8988T (cell line): ENCODE results near the gene AMBRA1.
A peak's percentile ranks its signal among the peaks of the same experiment; 100 is the strongest.
"Not testable (repeated sequence)": the region's sequence is repeated elsewhere in the genome, so short reads cannot be mapped to it uniquely, and the experiment has no call there.

ENCODE experiments used
- DNase-seq: peaks from one replicate; pipeline ENCODE4 v3.0.0; 2011

The AMBRA1 gene

DNA sequence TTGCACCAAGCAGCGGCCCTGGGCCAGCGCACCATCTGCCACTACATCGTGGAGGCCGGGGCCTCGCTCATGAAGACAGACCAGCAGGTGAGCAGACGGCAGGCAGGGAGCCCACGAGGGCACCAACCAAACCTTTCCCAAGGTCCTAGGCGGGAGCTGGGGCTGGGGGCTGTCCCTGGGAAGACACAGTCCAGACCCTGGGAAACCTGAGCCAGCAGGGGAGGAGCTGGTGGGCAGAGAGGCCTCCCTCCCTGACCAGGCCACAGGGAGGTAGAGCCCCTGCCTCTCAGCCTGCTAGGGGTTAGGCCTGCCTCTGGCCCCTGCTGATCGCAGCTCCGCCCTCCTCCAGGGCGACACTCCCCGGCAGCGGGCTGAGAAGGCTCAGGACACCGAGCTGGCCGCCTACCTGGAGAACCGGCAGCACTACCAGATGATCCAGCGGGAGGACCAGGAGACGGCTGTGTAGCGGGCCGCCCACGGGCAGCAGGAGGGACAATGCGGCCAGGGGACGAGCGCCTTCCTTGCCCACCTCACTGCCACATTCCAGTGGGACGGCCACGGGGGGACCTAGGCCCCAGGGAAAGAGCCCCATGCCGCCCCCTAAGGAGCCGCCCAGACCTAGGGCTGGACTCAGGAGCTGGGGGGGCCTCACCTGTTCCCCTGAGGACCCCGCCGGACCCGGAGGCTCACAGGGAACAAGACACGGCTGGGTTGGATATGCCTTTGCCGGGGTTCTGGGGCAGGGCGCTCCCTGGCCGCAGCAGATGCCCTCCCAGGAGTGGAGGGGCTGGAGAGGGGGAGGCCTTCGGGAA lies 214.1 kb downstream of the AMBRA1 start:
- not testable (repeated sequence) for DNase-seq

DNA sequence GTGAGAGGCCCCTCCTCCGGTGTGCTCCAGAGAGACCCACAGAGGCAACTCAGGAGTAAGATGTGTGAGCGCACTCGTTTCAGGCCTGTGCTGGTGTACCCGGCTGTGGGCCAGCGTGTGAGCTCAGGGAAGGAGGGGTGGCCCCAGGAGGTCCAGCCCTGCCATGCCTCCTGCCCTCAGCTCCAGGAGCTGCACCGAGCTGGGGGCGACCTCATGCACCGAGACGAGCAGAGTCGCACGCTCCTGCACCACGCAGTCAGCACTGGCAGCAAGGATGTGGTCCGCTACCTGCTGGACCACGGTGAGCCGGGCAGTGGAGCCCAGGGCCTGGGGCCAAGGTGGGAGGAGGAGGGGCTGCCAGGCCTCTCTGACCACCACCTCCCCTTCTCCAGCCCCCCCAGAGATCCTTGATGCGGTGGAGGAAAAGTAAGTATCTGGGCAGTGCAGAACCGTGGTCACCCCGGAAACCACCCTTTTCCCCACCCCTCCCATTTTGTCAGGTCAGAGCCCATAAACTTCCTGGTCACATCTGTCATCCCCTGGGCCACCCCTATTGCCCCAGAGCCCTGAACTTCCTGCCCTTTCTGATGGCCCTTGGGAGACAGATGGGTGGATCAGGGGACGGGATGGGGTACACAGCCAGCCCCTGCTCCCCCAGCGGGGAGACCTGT lies 214.9 kb downstream of the AMBRA1 start:
- DNase-seq = no peak

DNA sequence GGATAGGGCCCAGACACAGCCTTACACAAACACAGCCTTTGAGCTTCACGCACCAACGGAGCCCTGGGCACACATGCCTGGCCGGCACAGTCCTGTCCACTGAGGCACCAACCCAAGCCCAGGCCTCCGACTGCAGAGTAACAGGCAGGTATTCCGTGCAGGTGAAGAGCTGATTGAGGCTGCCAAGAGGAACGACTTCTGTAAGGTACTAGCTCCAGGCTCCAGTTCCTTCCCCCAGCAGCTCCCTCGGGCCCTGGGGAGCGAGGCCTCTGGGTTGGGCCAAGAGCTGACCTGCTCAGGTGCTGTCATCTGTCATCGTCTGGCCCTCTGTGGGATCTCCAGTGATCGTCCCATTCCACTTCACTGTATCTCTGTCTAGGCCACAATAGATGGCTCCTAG lies 215.5 kb downstream of the AMBRA1 start:
- no peak for DNase-seq

DNA sequence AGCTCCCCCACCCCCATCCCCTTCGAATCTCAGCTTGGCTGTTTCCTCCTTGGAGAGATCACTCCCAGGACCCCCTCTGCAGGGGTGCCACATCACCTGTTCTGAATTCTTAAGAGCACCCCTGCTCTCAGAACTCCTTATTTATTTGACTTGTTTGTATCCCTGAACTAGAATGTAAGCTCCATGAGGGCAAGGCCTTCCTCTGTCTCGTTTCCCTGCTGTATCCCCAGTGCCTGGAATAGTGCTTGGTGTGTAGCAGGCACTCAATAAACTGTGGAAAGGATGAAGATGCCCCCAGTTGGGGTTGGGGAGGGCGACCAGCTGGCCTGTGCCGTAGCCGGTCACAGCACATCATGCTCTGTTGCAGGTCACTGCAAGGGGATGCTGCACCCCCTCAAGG lies 216.0 kb downstream of the AMBRA1 start:
- no peak for DNase-seq

DNA sequence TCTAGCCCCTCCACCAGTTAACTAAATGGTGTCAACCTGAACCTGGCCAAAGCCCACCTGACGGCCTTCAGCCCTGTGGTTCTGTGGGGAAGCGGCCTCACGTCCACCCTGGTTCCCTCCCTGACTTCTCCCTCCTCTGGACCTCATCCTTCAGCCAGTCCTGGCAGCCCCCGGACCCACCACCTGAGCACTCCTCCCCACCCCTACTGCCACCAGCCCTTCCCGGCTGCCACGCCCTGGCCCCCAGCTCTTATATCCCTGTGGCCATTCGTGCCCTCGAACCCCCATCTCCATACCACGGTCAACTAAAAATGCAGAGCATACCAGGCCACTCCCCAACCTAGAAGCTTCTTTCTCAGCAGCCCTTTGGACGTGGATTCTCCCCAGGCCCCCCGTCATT lies 216.5 kb downstream of the AMBRA1 start:
- DNase-seq = no peak

DNA sequence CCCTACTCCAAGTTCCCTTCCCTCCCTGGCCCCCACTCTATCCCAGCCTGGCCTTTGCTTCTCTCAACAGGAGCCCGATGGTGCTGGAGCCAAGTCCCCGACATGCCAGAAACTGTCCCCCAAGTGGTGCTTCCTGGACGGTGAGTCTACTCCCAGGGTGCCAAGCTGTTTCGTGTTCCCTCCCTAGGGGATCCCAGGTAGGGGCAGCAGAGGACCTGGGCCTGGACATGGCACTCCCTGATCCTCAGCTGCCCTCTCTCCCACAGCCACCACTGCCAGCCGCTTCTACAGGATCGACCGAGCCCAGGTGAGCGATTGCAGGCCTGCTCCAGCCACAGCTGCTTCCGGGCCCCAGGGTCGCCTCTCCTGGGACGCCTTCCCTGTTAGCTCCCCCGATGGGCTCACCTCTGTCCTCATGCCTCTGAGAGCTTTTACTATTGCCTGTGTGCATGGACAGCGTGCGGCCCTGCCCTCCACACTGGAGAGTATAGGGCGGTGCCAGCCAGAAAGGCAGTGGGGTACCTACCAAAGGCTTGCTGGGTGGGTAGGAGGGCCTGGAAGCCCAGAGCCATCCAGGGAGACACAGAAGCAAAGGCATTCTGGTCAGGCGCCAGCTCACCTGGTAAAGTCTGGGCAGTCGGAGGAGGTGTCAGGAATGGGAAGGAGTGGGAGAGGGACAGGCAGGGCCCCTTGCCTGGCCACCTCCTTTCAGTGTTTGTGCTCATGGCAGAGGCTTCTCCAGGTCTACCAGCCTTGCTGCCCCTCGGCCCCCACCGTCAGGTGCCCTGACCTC lies 217.4 kb downstream of the AMBRA1 start:
- DNase-seq = no peak

DNA sequence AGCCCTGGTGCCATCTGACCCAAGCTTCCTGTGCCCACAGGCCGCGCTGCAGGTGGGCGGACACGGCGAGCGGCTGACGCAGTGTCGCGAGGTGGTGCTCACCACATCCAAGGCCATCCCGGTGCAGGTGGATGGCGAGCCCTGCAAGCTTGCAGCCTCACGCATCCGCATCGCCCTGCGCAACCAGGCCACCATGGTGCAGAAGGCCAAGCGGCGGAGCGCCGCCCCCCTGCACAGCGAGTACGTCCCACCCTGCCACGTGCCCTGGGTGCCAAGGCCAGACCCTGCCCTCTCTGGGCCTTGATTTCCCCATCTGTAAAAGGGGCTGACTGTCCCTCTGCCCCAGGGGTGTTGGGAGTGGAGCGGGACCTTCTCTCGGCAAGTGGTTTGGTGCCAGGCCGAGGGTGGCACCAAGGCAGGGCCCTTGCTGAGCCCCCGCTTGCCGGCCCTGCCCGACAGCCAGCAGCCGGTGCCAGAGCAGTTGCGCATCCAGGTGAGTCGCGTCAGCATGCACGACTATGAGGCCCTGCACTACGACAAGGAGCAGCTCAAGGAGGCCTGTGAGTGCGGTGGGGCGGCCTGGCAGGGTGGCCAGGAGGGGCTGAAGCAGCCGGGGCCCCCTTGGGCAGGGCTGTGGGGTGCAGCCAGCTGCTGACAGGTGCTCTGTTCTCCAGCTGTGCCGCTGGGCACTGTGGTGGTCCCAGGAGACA lies 218.3 kb downstream of the AMBRA1 start:
- DNase-seq = no peak

DNA sequence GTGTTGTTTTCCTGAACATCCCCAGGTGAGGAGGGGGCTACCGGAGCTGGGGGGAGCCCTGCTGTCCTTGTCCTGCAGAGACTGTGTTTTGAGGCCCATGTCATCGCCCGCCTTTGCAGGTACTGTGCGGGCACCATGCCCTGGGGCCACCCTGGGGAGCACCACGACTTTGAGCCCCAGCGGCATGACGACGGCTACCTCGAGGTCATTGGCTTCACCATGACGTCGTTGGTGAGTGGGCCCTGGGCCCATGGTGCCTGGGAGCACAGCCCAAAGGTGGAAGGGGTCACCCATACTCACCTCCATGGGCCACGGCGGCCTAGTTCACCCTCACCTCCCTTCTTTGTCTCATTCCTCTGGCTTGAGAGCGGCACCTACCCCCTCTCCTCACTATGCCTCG lies 219.0 kb downstream of the AMBRA1 start:
- DNase-seq = no peak

DNA sequence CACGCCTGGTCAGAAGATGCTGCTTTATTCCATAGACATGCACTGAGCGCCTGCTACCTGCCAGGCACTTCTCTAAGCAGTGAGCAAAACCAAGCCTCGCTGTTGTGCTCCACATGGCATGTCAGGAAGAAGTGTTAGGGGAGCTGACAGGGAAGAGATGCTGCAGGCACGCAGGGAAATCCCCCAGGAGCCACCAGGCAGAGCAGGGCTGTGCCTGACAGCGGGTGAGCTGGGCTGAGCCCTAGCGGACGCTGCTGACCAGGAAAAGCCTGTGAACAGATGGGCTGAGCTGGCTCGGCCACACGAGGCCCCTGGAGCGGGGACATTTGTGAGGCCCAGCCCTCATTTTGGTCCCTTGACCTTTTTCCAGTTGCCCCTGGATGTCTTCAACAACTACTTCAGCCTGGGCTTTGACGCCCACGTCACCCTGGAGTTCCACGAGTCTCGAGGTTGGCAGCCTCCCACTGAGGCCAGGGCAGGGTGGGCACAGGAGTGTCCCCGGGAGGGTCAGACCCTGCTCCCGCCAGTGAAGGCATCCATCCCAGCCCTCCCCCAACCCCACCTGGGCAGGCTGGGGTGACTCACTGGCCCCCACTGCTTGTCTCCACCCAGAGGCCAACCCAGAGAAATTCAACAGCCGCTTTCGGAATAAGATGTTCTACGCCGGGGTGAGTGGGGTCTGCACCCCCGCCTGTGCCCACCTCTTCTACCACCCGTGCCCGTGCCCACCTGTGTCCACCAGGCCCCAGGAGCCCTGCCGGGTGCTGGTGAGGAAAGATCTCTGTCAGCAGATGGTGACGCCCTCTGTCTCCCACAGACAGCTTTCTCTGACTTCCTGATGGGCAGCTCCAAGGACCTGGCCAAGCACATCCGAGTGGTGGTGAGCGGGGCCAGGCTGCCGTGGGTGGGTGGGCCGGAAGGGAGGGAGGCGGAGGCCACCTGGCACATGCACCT lies 219.8 kb downstream of the AMBRA1 start:
- DNase-seq = no peak

DNA sequence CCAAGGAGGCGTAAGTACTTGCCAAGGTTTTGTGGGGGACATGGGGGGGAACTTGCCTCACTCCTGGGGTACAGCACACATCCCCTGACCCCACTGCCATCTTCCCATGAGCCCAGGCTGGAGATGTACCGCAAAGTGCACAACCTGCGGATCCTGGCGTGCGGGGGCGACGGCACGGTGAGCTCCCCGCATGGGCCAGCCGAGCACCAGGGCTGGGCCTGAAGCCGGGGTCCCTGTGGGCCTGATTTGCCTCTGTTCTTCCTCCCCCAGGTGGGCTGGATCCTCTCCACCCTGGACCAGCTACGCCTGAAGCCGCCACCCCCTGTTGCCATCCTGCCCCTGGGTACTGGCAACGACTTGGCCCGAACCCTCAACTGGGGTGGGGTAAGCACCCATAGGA lies 221.3 kb downstream of the AMBRA1 start:
- not testable (repeated sequence) for DNase-seq

DNA sequence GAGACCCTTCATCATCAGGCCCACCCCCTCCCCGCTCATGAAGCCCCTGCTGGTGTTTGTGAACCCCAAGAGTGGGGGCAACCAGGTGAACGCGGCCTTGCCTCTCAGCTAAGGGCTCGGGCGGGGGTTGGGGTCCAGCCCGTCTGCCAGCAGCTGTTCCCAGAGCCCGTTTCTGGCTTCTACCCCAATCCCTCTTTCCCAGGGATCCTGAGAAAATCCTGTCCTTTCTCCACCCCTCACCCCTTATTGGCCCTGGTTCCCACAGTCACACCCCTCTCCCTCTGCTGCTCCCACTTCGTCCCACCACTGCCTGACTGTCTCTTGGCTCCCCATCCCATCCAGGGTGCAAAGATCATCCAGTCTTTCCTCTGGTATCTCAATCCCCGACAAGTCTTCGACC lies 221.7 kb downstream of the AMBRA1 start:
- DNase-seq = no peak

DNA sequence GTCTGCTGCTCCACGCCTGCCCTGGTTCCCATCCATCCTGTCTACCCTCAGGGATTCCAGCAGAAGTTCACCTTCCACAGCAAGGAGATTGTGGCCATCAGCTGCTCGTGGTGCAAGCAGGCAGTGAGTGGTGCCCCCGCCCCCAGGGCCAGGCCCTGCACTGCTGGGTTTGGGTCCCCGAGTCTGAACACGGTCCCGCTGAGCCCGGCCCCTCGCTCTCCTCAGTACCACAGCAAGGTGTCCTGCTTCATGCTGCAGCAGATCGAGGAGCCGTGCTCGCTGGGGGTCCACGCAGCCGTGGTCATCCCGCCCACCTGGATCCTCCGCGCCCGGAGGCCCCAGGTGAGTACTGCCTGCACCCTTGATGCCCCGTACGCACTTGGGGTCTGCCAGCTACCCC lies 222.6 kb downstream of the AMBRA1 start:
- DNase-seq = not testable (repeated sequence)

DNA sequence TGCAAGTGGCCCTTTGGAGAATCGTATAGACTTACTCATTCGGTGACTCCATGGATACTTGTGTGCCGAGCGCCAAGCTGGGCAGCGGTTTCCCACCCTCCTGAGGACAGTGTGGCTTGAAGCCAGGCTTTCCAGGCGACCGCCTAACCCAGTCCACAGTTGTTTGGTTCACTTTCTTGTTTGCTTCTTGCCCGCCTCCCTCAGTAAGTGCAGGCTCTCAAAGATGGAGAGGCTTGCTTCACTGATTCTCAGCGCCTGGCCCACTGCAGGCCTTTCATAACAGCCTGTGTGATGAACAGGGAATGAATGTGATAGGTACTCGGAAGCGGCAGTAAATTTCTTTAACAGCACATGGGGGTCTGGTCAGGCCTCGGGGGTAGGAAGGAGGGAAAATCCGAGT lies 223.6 kb downstream of the AMBRA1 start:
- DNase-seq = no peak

DNA sequence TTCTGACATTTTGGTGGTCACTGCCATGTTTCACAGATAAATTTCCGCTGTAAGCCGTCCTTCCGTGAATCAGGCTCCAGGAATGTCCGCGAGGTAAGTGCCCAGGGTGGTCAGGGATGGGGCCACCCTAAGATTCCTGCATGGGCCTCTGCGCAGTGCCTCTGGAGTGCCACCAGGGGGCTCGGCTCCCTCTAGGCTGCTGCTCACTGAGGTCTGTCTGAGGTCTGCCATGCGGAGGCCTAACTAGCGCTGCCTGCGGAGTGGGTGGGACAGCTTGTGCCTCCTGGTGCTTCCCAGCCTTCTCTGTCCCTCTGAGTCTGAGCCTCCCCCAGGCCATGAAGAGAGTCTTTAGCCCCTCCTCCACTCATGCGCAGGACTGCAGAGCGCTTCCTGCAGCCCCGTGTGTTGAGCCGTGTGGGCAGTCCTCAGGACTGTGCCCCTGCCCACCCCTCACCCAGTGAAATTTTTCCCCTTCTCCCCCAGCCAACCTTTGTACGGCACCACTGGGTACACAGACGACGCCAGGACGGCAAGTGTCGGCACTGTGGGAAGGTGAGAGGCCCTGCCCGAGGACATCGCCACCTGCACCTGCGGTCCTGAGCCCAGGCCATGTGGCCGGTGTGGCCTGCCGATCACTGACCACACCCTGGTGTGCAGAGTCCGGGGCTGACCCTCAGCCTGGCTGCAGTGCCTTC lies 224.2 kb downstream of the AMBRA1 start:
- peak; percentile 93 for DNase-seq

DNA sequence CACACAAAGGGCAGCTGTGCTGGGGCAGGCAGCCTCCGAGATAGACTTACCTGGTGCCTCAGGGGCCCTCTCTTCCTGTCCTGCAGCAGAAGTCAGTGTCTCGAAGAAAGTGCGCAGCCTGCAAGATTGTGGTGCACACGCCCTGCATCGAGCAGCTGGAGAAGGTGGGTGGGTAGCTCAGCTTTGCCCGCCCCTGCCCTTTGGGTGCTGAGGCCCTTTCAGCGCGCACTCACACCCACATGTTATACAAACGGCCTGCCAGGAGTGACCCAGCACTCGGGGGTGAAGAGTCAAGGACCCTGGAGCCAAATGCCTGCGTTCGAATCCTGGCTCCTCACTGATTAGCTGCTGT lies 225.9 kb downstream of the AMBRA1 start:
- DNase-seq = no peak

DNA sequence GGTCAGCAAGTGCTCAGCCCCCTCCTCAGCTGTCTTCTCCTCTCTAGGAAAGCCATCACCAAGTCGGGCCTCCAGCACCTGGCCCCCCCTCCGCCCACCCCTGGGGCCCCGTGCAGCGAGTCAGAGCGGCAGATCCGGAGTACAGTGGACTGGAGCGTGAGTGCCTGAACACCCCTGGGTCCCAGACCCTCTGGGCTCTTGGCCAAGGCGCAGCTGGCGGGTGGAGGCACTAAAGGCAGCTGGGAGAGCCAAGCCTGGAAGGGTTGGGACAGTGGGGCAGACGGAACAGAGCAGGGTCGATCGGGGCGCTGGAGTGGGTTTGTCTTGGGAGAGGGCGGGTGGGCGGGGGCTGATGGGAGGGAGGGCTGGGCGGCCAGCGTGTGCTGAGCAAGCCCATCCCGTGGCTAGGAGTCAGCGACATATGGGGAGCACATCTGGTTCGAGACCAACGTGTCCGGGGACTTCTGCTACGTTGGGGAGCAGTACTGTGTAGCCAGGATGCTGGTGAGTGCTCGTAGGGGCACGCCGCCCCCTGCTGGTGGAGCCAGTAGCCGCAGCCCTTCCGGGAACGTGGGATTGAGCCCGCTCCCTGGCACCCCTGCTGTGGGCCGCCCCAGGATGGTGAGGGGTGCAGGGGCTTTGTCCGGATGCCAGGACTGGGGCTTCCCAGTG lies 226.4 kb downstream of the AMBRA1 start:
- DNase-seq = no peak

DNA sequence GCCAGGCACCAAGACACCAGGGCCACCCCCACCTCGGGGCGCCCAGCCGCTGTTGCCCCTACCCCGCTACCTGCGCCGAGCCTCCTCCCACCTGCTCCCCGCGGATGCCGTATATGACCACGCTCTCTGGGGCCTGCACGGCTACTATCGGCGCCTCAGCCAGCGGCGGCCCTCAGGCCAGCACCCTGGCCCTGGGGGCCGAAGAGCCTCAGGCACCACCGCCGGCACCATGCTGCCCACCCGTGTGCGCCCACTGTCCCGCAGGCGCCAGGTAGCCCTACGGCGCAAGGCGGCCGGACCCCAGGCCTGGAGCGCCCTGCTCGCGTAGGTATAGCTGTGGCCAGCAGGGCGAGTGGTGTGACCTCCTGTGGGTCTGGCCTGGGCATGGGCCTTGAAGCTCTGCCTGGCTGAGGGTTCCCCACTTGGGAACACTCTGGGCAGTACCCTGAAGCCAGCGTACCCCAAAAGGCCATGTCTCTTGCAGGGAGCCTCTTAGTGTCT lies 227.1 kb downstream of the AMBRA1 start:
- DNase-seq = no peak

DNA sequence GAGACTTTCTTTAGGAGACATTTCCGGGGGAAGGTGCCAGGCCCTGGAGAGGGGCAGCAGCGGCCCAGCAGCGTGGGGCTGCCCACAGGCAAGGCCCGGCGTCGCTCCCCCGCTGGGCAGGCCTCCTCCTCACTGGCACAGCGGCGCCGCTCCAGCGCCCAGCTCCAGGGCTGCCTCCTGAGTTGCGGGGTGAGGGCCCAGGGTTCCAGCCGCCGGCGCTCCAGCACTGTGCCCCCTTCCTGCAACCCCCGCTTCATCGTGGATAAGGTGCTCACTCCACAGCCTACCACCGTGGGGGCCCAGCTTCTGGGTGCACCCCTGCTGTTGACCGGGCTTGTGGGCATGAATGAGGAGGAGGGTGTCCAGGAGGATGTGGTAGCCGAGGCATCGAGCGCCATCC lies 227.6 kb downstream of the AMBRA1 start:
- DNase-seq = no peak

DNA sequence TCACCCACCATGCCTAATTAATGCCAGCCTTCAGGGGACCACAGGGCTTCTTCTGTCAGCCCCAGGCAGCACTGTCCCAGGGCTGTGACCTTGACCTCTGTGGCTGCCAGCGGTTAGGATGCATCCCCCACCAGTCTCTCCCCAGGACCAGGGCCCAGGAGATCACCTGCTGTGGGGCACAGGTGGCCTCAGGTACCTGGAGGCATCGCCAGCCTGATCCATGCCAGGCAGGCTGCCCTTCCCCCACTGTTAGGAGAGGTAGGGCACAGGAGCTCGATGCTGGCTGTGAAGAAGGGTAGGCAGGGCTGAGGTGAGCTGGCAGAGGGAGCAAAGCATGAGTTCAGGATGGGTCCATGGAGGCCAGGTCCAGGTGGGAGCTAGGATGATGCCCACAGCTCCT lies 229.0 kb downstream of the AMBRA1 start:
- no peak for DNase-seq

DNA sequence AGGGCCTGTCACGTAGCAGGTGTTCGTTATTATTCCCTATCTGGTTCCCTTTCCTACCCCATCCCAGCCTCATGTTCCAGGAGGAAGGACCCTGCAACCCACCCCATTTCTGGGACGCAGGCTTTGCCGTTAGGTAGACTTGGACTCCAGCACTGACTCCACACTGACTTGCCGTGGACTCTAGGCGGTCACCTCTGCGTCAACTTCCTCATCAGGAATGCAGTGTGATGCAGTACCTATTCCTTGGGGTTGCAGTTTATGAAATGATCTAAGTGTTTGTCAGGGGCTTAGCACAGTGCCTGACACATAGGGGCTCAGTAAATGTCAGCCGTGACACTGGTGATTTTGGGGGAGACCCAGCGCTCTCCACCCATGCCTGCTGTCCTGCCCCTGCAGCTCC lies 229.8 kb downstream of the AMBRA1 start:
- no peak for DNase-seq
